GM23248 (cell line): ENCODE data around the gene SLC25A1. TPM values are rescaled to one million over a fixed set of nuclear protein-coding genes. Genes with fewer than 3 reads are reported as not detected.
A peak's percentile ranks its signal among the peaks of the same experiment; 100 is the strongest.

Source experiments
- DNase-seq: peaks from one replicate; pipeline ENCODE4 v3.0.0-alpha.2; 2015
- H2AFZ ChIP-seq: fragments of 200-600 bp; sonication (generic); 2 replicates; pipeline ENCODE4 v1.6.1; 2016; ENCODE audit warnings: antibody characterized with exemption
- H3F3A ChIP-seq: fragments of 200-600 bp; sonication (generic); 2 replicates; pipeline ENCODE4 v1.6.1; 2016; ENCODE audit warnings: mild to moderate bottlenecking, antibody characterized with exemption, mixed run types; ENCODE audit not compliant: insufficient read depth
- H3K27ac ChIP-seq: fragments of 200-600 bp; sonication (generic); 2 replicates; pipeline ENCODE4 v1.5.1; 2016; ENCODE audit warnings: mild to moderate bottlenecking
- H3K27me3 ChIP-seq: fragments of 200-600 bp; sonication (generic); replicated peaks from 2 replicates; pipeline ENCODE4 v1.6.1; 2016; ENCODE audit warnings: mild to moderate bottlenecking; ENCODE audit not compliant: insufficient read depth
- H3K36me3 ChIP-seq: fragments of 200-600 bp; sonication (generic); 2 replicates; pipeline ENCODE4 v1.6.1; 2016; ENCODE audit warnings: low read depth, mild to moderate bottlenecking
- H3K4me1 ChIP-seq: fragments of 200-600 bp; sonication (generic); 2 replicates; pipeline ENCODE4 v1.6.1; 2016; ENCODE audit warnings: mild to moderate bottlenecking; ENCODE audit not compliant: insufficient read depth
- H3K4me2 ChIP-seq: fragments of 200-600 bp; sonication (generic); one replicate; pipeline ENCODE4 v1.6.1; 2016; ENCODE audit warnings: mild to moderate bottlenecking; ENCODE audit not compliant: unreplicated experiment
- H3K4me3 ChIP-seq: fragments of 200-600 bp; sonication (generic); 2 replicates; pipeline ENCODE4 v1.5.1; 2016; ENCODE audit warnings: mild to moderate bottlenecking
- H3K79me2 ChIP-seq: fragments of 200-600 bp; sonication (generic); 2 replicates; pipeline ENCODE4 v1.6.1; 2016; ENCODE audit warnings: mild to moderate bottlenecking; ENCODE audit not compliant: insufficient read depth
- H3K9ac ChIP-seq: fragments of 200-600 bp; sonication (generic); 2 replicates; pipeline ENCODE4 v1.6.1; 2016; ENCODE audit warnings: mild to moderate bottlenecking
- H3K9me2 ChIP-seq: fragments of 200-600 bp; sonication (generic); 2 replicates; pipeline ENCODE4 v1.6.1; 2016; ENCODE audit warnings: mixed run types, mild to moderate bottlenecking, moderate library complexity; ENCODE audit not compliant: insufficient read depth
- H3K9me3 ChIP-seq: fragments of 200-600 bp; sonication (generic); one replicate; pipeline ENCODE4 v1.6.1; 2017; ENCODE audit warnings: low read depth
- H4K20me1 ChIP-seq: fragments of 200-600 bp; sonication (generic); 2 replicates; pipeline ENCODE4 v1.6.0; 2016; ENCODE audit not compliant: insufficient read depth
- EZH2 ChIP-seq: fragments of 200-600 bp; sonication (generic); IDR thresholded peaks from 2 replicates; pipeline ENCODE4 v1.6.1; 2018; ENCODE audit warnings: antibody characterized with exemption, mild to moderate bottlenecking; ENCODE audit not compliant: insufficient read depth, poor library complexity, severe bottlenecking
- EZH2phosphoT487 ChIP-seq: fragments of 200-600 bp; sonication (generic); IDR thresholded peaks from 2 replicates; pipeline ENCODE4 v1.6.1; 2018; ENCODE audit warnings: antibody characterized with exemption, moderate library complexity, mild to moderate bottlenecking, low read depth; ENCODE audit not compliant: insufficient read depth
- WGBS, 2 experiments: methylation state at CpG; one replicate each; pipeline ENCODE4 v1.1.6; 2015 to 2017; ENCODE audit warnings: low lambda C conversion rate in 2 of 2, low coverage in 1 of 2; ENCODE audit errors: missing lambda C conversion rate in 2 of 2; 5-methylcytosine and 5-hydroxymethylcytosine counted together
- in situ Hi-C: fragments of 300-500 bp; cut with MboI; formaldehyde crosslinking; loops from 2 replicates; pipeline ENCODE4 v1.15.0; 2020
- polyA plus RNA-seq: library from polyadenylated mRNA; unstranded; fragments of >200 nt; fragmentation: Nextera tagmentation; extraction: Ambion mirVana; gene quantifications from 2 replicates; pipeline ENCODE4 v1.2.1, GENCODE V29; 2016
- total RNA-seq: library from RNA; depleted of rRNA; stranded (reverse); fragments of >200 nt; shearing (Covaris generic); gene quantifications from 2 replicates; pipeline ENCODE4 v1.2.3, GENCODE V29; 2014

Gene SLC25A1
- total and polyA plus RNA-seq, 2 experiments from 2014 or later: 99.5 to 113 TPM

DNA sequence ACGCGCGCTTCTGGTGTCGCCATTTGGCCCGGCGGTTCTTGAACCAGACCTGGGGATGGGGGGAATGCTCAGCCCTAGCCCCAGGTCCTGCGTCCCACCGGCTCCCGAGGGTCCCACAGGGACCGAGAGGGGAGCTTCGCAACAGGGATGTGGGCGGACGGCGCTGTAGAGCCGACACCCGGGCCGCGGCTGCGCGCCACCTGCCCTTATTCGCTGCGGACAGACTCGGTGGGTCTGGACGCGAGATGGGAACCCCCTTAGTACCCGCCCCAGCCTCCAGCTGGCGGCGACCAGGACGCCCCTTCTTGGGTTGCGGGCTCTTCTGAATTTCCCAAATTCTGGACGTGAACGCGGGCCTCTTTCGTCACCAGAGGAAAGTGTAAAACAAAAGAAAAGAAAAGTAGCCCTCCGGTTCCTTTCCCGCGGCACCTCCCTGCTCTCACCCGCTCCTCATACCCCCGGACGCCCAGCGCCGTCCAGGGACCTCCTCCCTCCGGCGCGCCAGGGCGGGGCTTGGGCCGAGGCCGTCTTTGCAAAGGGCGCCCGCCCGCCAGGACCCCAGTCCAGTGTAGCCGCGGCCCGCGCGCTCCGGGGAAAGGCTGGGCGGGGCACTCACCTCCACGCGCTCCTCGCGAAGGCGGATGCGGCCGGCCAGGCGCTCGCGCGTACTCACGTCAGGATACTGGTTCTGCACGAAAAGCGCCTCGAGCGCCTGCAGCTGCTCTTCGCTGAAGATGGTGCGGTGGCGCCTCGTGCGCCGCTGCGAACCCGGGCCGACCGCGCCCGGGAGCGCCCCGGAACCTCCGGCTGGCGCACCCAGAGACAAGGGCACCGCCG, 29.3 kb downstream of the SLC25A1 start:
- H3F3A ChIP-seq: no peaks in the 10 kb centered on the region
- no peaks in the 10 kb centered on the region for H3K9me3 ChIP-seq
- H3K4me2 ChIP-seq: no peak overlapping the region
- H3K27ac ChIP-seq: no peak overlapping the region
- in situ Hi-C loops: no loop called here
- no peak overlapping the region for H3K4me3 ChIP-seq
- H3K36me3 ChIP-seq: no peaks in the 10 kb centered on the region
- TF ChIP-seq EZH2: peak; percentile 82
- TF ChIP-seq EZH2phosphoT487: no peak
- no peaks in the 10 kb centered on the region for H4K20me1 ChIP-seq
- H2AFZ ChIP-seq: no peak overlapping the region
- H3K27me3 ChIP-seq: peaks cover 48% of the 10 kb centered on the region
- H3K4me1 ChIP-seq: no peaks in the 10 kb centered on the region
- DNase-seq: peak; percentile 31
- H3K9ac ChIP-seq: no peak overlapping the region
- H3K79me2 ChIP-seq: peaks cover 2% of the 10 kb centered on the region
- H3K9me2 ChIP-seq: no peaks in the 10 kb centered on the region
- WGBS, 2 experiments: 5 to 6% methylated on average over 71 to 84 of the region's 92 CpGs

DNA sequence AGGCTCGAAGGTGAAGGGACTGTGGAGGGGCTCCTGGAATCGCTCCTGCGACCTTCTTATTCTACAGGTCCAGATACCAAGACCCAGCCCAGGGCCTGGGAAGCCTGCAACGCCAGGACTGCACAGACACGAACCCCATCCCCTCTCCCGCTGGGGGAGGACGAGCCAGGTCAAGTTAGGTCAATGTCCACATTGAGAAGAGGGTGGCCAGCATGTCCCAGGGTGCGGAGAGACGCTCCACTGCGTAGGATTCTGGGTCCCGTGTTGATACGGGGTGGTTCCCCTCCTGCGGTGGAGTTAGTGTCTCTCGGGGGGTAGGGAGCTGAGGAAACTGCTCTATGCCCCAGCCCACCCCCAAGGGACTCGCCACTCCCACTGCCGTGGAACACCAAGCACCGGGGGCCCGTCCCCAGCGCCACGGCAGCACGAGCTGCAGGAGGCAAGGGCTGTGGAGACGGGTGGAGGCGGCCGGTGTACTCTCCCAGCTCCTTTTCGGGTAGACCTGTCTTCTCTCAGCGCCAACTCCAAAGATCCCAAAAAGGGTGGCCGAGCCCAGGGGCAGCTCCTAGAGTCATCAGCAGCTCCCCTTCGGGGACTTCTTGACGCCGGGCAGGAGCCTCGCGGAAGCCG, 30.0 kb downstream of the SLC25A1 start:
- Histone ChIP-seq H3K4me1 (peaks cover 3% of the 10 kb centered on the region), H2AFZ (no peak overlapping the region), H3F3A (no peaks in the 10 kb centered on the region), H3K79me2 (peaks cover 9% of the 10 kb centered on the region), H3K27me3 (peaks cover 43% of the 10 kb centered on the region), H3K36me3 (no peaks in the 10 kb centered on the region), H3K4me2 (no peak overlapping the region), H3K9me2 (no peaks in the 10 kb centered on the region), H3K4me3 (no peak overlapping the region), H3K9ac (no peak overlapping the region), H3K9me3 (no peaks in the 10 kb centered on the region), H3K27ac (no peak overlapping the region), H4K20me1 (no peaks in the 10 kb centered on the region)
- no peak for DNase-seq
- 21 to 29% methylated on average over 29 to 31 of the region's 33 CpGs for WGBS, 2 experiments
- in situ Hi-C loops: no loop called here
- TF ChIP-seq EZH2phosphoT487: no peak
- no peak for TF ChIP-seq EZH2

DNA sequence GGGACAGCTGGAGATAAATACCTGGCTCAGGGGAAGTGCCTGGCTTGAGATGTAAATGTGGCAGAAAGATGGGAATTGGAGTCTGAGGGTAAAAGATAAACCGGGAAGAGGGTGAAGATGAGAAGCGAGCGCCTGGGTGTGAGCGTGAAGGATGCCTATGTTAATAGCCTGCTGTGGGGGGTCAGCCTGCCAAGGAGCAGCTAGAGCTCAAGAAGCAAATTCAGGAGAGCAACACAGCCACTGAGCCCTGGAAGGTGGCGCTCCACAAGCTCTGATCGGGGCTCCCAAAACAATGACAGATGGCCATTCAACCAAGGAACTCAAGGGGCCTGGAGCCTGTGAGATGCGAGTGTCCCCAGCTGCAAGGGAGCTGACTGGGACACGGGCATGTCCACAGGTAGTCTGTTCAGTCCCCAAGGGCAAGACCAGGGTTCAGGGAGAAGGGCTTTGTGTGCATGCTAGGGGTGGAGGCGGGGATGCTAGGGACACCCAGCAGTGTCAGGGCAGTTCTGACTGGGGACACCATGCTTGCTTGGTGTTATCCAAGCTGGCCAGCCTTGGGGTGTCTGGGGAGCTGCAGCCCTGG, 31.2 kb downstream of the SLC25A1 start:
- no peak for TF ChIP-seq EZH2phosphoT487
- TF ChIP-seq EZH2: no peak
- peaks cover 7% of the 10 kb centered on the region for H3K4me1 ChIP-seq
- no peak overlapping the region for H3K9ac ChIP-seq
- no peak overlapping the region for H2AFZ ChIP-seq
- no peaks in the 10 kb centered on the region for H3K36me3 ChIP-seq
- no peak for DNase-seq
- H4K20me1 ChIP-seq: no peaks in the 10 kb centered on the region
- no peaks in the 10 kb centered on the region for H3K9me2 ChIP-seq
- H3K4me3 ChIP-seq: no peak overlapping the region
- no peak overlapping the region for H3K4me2 ChIP-seq
- peaks cover 22% of the 10 kb centered on the region for H3K79me2 ChIP-seq
- no peaks in the 10 kb centered on the region for H3K9me3 ChIP-seq
- no peaks in the 10 kb centered on the region for H3F3A ChIP-seq
- WGBS, 2 experiments: 17% methylated on average over 9 of the region's 9 CpGs
- peaks cover 36% of the 10 kb centered on the region for H3K27me3 ChIP-seq
- in situ Hi-C loops: no loop called here
- no peak overlapping the region for H3K27ac ChIP-seq

DNA sequence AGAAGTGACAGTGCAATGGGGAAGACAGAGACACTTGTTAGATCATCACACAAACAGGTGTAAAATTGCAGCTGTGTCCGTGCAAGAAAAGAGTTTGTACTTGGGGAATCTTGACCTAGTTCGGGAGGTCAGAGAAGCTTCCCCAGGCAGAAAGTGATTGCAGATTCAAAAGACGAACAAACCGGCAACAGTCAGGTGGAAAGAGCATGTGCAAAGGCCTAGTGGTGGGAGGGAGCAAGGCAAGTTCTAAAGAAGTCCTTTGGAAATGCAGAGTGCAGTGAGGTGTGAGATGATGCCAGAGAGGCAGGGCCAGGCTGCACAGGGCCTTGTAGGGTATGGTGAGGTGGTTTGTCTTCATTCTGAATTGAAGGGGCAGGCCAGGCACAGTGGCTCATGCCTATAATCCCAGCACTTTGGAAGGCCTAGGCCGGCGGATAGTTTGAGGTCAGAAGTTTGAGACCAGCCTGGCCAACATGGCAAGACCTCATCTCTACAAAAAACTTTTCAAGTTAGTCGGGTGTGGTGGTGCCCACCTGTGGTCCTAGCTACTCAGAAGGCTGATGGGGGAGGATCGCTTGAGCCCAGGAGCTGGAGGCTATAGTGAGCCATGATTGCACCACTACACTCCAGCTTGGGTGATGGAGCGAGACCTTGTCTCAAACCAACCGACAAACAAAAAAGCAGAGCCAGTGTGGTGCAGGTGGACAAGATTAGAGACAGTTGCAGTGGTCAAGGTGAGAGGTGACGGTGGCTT, 32.1 kb downstream of the SLC25A1 start:
- in situ Hi-C loops: no loop called here
- 61 to 66% methylated on average over 11 of the region's 11 CpGs for WGBS, 2 experiments
- TF ChIP-seq EZH2phosphoT487 (no peak), EZH2 (no peak)

More for the DNA sequence above, 32.1 kb downstream of the SLC25A1 start:
- no peaks in the 10 kb centered on the region for H3K9me2 ChIP-seq
- H4K20me1 ChIP-seq: no peaks in the 10 kb centered on the region
- H3K4me3 ChIP-seq: no peak overlapping the region
- no peaks in the 10 kb centered on the region; the same call in 1 of the 2 replicates for H3K36me3 ChIP-seq
- no peak overlapping the region for H3K9ac ChIP-seq
- no peak overlapping the region for H3K27ac ChIP-seq
- H3F3A ChIP-seq: no peaks in the 10 kb centered on the region
- no peak overlapping the region for H3K4me2 ChIP-seq
- H3K9me3 ChIP-seq: no peaks in the 10 kb centered on the region
- H3K4me1 ChIP-seq: peaks cover 7% of the 10 kb centered on the region
- peaks cover 27% of the 10 kb centered on the region for H3K27me3 ChIP-seq
- no peak for DNase-seq
- H2AFZ ChIP-seq: no peak overlapping the region
- H3K79me2 ChIP-seq: peaks cover 27% of the 10 kb centered on the region
